NCI-H1436 (cell line): ENCODE results near the gene STPG1.
A peak's percentile ranks its signal among the peaks of the same experiment; 100 is the strongest.

Source experiments
- DNase-seq: peaks from one replicate; lab custom pipeline; 2025; lab: John Stamatoyannopoulos, UW

Gene STPG1

GRCh38 chr1:24392982-24393650, 20.5 kb downstream of the STPG1 start:
- DNase-seq, result peak; percentile 22

- no peak for DNase-seq
Observed at GRCh38 chr1:24392604-24392946, 21.0 kb downstream of the STPG1 start.

- DNase-seq, result peak; percentile 70
Observed at GRCh38 chr1:24391882-24392603, 21.5 kb downstream of the STPG1 start.

GRCh38 chr1:24390924-24391782, 22.4 kb downstream of the STPG1 start:
- DNase-seq, result peak; percentile 65

- DNase-seq, result no peak
Observed at GRCh38 chr1:24389231-24389678, 24.3 kb downstream of the STPG1 start.

GRCh38 chr1:24388331-24388885, 25.2 kb downstream of the STPG1 start:
- DNase-seq, result no peak

- no peak for DNase-seq
Observed at GRCh38 chr1:24387636-24388175, 25.9 kb downstream of the STPG1 start.

- no peak for DNase-seq
Observed at GRCh38 chr1:24386931-24387330, 26.7 kb downstream of the STPG1 start.

GRCh38 chr1:24386241-24386640, 27.3 kb downstream of the STPG1 start:
- DNase-seq, result peak; percentile 12

GRCh38 chr1:24385160-24385940, 28.2 kb downstream of the STPG1 start:
- DNase-seq, result no peak

- DNase-seq, result no peak
Observed at GRCh38 chr1:24384251-24385090, 29.1 kb downstream of the STPG1 start.

GRCh38 chr1:24383381-24383940, 30.1 kb downstream of the STPG1 start:
- DNase-seq, result no peak

- no peak for DNase-seq
Observed at GRCh38 chr1:24382165-24382577, 31.4 kb downstream of the STPG1 start.

GRCh38 chr1:24381256-24381655, 32.3 kb downstream of the STPG1 start:
- no peak for DNase-seq

GRCh38 chr1:24380508-24380907, 33.1 kb downstream of the STPG1 start:
- DNase-seq, result no peak

- DNase-seq, result no peak
Observed at GRCh38 chr1:24379733-24380315, 33.8 kb downstream of the STPG1 start.

GRCh38 chr1:24374891-24375786, 38.4 kb downstream of the STPG1 start:
- no peak for DNase-seq

GRCh38 chr1:24373710-24374109, 39.9 kb downstream of the STPG1 start:
- DNase-seq, result no peak

- DNase-seq, result no peak
Observed at GRCh38 chr1:24373044-24373443, 40.5 kb downstream of the STPG1 start.
